Upper lobe of left lung (tissue), 4 donors: ENCODE data around the gene CFAP251.

Experiments
- CTCF ChIP-seq, 6 experiments: fragments of 450-650 bp in 4 of 6; fragments of 200-600 bp in 2 of 6; sonication (generic) in 2 of 6; IDR thresholded peaks; one replicate each; pipeline ENCODE4 v1.5.1; 2016 to 2019; ENCODE audit warnings: antibody characterized with exemption in 6 of 6
- EP300 ChIP-seq, 4 donors: sonication (generic); formaldehyde crosslinking; IDR thresholded peaks; one replicate each; pipeline ENCODE4 v1.5.1; 2017; ENCODE audit warnings: antibody characterized with exemption in 4 of 4, control low read depth in 2 of 4
- POLR2A ChIP-seq, 4 donors: fragments of 450-650 bp; IDR thresholded peaks; one replicate each; pipeline ENCODE4 v1.5.1; 2016 to 2017; ENCODE audit warnings: antibody characterized with exemption in 4 of 4, mild to moderate bottlenecking in 2 of 4
- POLR2AphosphoS5 ChIP-seq, 2 donors: sonication (generic); formaldehyde crosslinking; IDR thresholded peaks; one replicate each; pipeline ENCODE4 v1.5.1; 2017; ENCODE audit warnings: antibody characterized with exemption in 2 of 2

GRCh38 chr12:121990114-121990647 is 71.8 kb downstream of the CFAP251 start:
- TF ChIP-seq CTCF (IDR thresholded peaks at IDR 0.05), result no peak
- no peak for TF ChIP-seq EP300 (IDR thresholded peaks at IDR 0.05)
- no peak for TF ChIP-seq POLR2A (IDR thresholded peaks at IDR 0.05)
- no peak for TF ChIP-seq POLR2AphosphoS5 (IDR thresholded peaks at IDR 0.05)
